AG09309 (cell line): ENCODE data around the gene LRRC73.

Source experiments
- DNase-seq: peaks from one replicate; pipeline ENCODE4 v3.0.0-alpha.2; 2010; ENCODE audit warnings: low read depth
- H3K4me3 ChIP-seq: 2 replicates; pipeline ENCODE4 v1.5.1; 2011; ENCODE audit warnings: mild to moderate bottlenecking, low read depth, low read length, moderate library complexity; ENCODE audit not compliant: control insufficient read depth
- CTCF ChIP-seq: IDR thresholded peaks from 2 replicates; pipeline ENCODE4 v1.5.1; 2011; ENCODE audit warnings: mild to moderate bottlenecking, low read depth, low read length, inconsistent platforms; ENCODE audit not compliant: insufficient read depth, control insufficient read depth; ENCODE audit errors: missing control alignments

LRRC73 gene

DNA sequence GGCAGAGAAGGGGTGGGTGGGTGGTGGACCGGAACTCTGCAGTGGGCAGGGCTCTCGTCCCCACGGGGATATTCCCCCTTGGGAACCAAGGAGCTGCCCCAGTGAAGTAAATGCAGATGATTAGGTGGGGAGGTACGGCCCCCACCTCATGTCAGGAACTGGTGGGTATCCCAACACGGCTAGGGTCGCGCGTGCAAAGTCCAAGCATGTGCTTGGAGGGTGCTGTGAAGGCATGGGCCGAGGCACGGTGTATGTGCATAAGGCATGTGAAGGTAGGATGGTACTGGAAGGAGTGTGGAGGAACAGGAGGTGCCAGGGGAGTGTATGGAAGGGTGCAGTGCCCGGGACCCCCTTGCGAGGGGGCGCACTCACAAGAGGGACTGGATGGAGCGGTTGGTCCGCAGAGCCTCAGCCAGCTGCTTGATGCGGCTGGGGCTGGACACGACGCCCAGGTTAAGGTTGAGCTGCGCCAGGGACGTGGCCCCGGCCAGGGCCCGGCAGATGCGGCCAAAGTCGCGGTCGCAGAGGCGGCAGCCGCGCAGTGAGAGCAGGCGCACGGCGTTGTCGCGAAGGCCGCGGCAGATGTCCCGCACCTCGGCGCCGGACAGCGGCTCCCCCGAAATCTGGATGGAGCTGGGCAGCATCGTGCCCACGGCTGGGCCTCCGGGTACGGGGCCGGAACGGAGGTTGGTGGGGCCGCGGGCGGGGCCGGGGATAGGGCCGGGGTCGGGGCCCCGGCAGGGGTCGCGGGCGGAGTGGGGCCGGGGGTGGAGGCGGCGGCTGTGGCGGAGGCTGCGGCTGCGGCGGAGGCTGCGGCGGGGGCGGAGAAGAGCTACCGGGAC, 783 bp downstream of the LRRC73 start:
- no peak for DNase-seq
- H3K4me3 ChIP-seq, result peak overlapping the region; percentile 47
- TF ChIP-seq CTCF, result no peak

DNA sequence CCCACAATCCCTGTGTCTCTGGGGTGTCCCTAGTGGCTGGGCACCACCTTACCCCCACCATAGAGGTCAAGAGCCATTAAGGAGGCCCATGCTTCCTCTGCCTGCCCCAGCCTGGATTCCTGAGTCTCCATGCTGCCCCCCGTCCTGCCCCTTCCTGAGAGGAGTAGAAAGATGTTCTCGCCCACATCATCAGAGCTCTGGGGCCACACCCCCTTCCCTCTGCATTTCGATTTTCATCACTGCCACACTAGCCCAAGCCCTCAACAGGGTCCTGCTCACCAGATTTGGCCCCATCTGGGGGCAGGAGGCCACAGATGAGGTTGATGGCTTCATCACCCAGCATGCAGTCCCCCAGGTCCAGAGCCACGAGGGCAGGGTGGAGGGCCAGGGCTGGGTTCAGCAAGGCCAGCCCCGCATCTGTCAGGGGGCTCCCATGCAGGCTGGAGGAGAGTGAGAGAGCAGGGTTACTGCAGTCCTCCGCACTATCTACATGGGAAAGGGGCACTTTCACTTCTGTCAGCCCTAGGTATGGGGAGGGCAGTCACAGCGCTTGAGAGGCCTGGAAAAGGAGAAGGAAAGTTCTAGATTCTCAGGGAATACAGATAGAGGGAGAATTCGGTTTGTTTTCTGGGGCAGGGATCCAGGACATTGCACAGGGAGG, 1.5 kb downstream of the LRRC73 start:
- no peak for TF ChIP-seq CTCF
- no peak for DNase-seq
- no peak overlapping the region for H3K4me3 ChIP-seq

DNA sequence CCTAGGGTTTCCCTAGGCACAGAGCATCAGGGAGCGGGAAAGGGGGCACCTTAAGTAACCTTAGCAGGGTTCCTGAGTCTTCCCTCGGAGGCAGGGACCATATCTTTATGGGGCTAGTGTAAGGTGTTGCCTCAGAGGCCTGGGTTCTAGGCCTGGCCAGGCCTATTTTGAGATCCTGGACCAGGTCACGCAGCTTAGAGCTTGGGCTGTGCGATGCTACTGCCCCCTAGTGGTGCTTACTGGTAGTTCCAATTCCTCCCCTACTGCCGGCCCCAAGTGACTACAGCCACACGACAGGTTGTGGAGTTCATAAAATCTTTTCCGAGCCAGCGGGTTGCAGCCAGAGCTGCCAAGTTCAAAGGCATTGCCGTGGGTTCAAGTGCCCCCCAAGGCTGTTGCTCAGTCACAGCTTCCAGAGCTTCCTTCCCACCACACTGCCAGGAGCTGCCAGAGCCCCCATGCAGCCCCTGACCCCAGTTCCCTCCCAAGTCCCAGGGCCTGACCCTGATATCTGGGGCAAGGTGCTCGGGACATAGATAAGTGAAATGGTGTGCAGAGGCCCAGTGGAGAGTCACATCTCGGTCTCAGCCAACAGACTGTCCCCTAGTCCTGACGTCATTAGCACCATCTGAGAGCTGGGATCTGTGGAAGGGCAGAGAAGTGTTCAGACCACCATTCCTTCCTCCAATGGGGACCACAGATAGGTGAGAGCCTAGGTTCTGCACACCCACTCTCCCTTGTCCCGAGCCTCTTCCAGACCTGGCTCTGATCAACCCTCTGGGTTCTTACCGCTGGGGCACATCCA, 3.3 kb downstream of the LRRC73 start:
- DNase-seq, result peak; percentile 39
- H3K4me3 ChIP-seq, result no peak overlapping the region
- peak; percentile 95 for TF ChIP-seq CTCF

GRCh38 chr6:43506171-43506570, 4.0 kb downstream of the LRRC73 start:
- no peak overlapping the region for H3K4me3 ChIP-seq
- no peak for TF ChIP-seq CTCF
- DNase-seq, result no peak

- no peak for TF ChIP-seq CTCF
- no peak for DNase-seq
- no peak overlapping the region for H3K4me3 ChIP-seq
These were observed 4.4 kb downstream of the LRRC73 start for GRCh38 chr6:43505718-43506117.

DNA sequence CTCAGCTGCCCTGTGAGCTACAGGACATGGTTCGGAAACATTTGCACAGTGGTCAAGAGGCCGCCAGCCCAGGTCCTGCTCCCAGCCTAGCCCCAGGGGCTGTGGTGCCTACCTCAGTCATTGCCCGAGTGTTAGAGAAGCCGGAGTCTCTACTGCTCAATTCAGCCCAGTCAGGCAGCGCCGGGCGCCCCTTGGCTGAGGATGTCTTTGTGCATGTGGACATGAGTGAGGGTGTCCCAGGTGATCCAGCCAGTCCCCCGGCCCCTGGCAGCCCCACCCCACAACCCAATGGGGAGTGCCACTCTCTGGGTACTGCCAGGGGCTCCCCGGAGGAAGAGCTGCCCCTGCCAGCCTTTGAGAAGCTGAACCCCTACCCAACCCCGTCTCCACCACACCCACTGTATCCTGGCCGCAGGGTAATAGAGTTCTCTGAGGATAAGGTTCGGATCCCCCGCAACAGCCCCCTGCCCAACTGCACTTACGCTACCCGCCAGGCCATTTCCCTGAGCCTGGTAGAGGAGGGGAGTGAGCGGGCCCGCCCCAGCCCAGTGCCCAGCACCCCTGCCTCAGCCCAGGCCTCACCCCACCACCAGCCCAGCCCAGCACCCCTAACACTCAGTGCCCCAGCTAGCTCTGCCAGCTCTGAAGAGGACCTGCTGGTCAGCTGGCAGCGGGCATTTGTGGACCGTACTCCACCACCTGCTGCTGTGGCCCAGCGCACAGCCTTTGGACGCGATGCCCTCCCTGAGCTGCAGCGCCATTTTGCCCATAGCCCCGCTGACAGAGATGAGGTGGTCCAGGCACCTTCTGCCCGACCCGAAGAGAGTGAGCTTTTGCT, 5.2 kb downstream of the LRRC73 start:
- H3K4me3 ChIP-seq, result no peak overlapping the region
- no peak for DNase-seq
- no peak for TF ChIP-seq CTCF
